AG09309 (cell line): ENCODE measurements around the gene EYS.

Experiments used
- DNase-seq: peaks from one replicate; pipeline ENCODE4 v3.0.0-alpha.2; 2010; ENCODE audit warnings: low read depth
- H3K4me3 ChIP-seq: 2 replicates; pipeline ENCODE4 v1.5.1; 2011; ENCODE audit warnings: mild to moderate bottlenecking, low read depth, low read length, moderate library complexity; ENCODE audit not compliant: control insufficient read depth
- CTCF ChIP-seq: IDR thresholded peaks from 2 replicates; pipeline ENCODE4 v1.5.1; 2011; ENCODE audit warnings: mild to moderate bottlenecking, low read depth, low read length, inconsistent platforms; ENCODE audit not compliant: insufficient read depth, control insufficient read depth; ENCODE audit errors: missing control alignments

EYS gene

DNA sequence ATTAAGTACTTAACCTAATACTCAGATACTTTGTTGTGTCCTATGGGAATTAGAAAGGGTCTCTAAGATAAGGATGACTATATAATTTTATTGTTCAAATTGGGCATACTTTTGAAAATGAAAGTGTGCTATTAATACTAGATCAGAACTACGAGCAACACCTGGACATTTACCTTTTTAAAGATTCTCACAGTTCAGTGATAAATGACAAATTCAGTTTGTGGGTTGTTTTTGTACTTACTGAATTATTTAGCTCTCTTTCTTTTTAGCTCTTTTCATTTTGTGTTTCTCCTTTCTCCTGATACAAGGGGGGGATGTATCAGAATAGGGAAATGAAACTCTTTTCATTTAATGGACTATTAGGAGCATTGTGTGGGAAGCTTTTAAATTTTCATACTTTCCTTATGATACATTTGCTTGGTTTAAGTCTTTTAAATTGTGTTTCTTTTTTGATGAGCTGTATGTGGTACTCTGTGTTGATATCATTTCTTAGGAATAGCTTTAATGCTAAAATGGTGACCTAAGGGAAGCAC, 2023.9 kb downstream of the EYS start:
- no peak for TF ChIP-seq CTCF
- H3K4me3 ChIP-seq, result no peak overlapping the region
- no peak for DNase-seq

DNA sequence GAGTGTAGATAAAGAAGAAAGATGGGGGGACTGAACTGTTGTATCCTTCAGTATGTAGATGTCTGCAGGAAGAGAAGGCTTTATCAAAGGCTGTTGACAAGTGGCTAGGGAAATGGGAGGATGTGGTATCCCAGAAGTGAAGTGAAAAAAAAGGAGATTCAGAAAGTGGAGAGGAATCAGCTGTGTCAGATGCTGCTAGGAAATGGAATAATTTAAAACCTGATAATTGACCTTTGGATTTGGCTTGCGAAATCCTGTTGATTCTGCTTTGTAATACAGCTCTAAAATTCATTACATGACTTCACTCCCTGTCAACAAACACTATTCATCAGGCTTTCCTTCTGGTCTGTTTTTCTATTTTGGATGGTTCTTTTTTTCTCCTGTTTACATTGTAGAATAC, 2029.7 kb downstream of the EYS start:
- TF ChIP-seq CTCF, result no peak
- no peak overlapping the region for H3K4me3 ChIP-seq
- no peak for DNase-seq

DNA sequence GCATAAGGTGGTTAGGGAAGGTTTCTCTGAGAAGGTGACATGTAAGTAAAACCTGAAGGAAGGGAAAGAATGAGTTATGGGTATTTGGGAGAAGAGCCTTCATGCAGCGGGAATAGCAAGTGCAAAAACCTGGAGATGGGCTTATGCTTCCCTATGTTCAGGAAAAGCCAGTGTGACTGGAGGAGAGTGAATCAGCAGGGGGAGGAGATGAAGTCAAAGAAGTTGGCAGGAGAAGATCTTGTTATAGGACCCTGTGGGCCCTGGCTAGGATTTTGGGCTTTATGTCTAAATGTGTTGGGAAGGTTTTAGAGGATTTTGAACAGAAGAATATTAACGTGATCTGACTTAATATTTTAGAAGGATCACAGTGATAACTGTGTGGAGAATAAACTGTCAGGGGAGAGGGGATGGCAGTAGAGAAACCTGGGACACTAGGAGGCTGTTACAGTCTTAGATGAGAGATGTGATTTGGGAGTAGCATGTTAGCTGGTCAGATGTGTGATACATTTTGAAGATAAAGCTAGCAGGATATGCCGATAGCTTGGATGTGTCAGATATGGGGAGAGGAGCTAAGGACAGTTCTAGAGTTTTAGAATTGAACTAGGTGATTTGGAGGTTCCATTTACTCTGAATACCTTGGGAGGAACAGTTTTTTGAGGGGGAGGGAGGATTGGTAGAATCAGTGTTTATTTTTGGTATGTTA, 2030.5 kb downstream of the EYS start:
- TF ChIP-seq CTCF, result no peak
- no peak overlapping the region for H3K4me3 ChIP-seq
- DNase-seq, result no peak

GRCh38 chr6:63675138-63675537, 2031.9 kb downstream of the EYS start:
- DNase-seq, result no peak
- H3K4me3 ChIP-seq, result no peak overlapping the region
- no peak for TF ChIP-seq CTCF

- TF ChIP-seq CTCF, result no peak
- DNase-seq, result no peak
- H3K4me3 ChIP-seq, result no peak overlapping the region
Measured at GRCh38 chr6:63674635-63675034, 2032.4 kb downstream of the EYS start.

GRCh38 chr6:63673692-63674091, 2033.3 kb downstream of the EYS start:
- no peak for DNase-seq
- TF ChIP-seq CTCF, result no peak
- no peak overlapping the region for H3K4me3 ChIP-seq

- DNase-seq, result no peak
- no peak for TF ChIP-seq CTCF
- no peak overlapping the region for H3K4me3 ChIP-seq
Measured at GRCh38 chr6:63672582-63673129, 2034.4 kb downstream of the EYS start.
